GM23248 (cell line): ENCODE results near the gene GPR39. TPM values are rescaled to one million over a fixed set of nuclear protein-coding genes. Genes with fewer than 3 reads are reported as not detected.

Experiments
- DNase-seq: peaks from one replicate; pipeline ENCODE4 v3.0.0-alpha.2; 2015
- H2AFZ ChIP-seq: fragments of 200-600 bp; sonication (generic); 2 replicates; pipeline ENCODE4 v1.6.1; 2016; ENCODE audit warnings: antibody characterized with exemption
- H3F3A ChIP-seq: fragments of 200-600 bp; sonication (generic); 2 replicates; pipeline ENCODE4 v1.6.1; 2016; ENCODE audit warnings: mild to moderate bottlenecking, antibody characterized with exemption, mixed run types; ENCODE audit not compliant: insufficient read depth
- H3K27ac ChIP-seq: fragments of 200-600 bp; sonication (generic); 2 replicates; pipeline ENCODE4 v1.5.1; 2016; ENCODE audit warnings: mild to moderate bottlenecking
- H3K27me3 ChIP-seq: fragments of 200-600 bp; sonication (generic); replicated peaks from 2 replicates; pipeline ENCODE4 v1.6.1; 2016; ENCODE audit warnings: mild to moderate bottlenecking; ENCODE audit not compliant: insufficient read depth
- H3K36me3 ChIP-seq: fragments of 200-600 bp; sonication (generic); 2 replicates; pipeline ENCODE4 v1.6.1; 2016; ENCODE audit warnings: low read depth, mild to moderate bottlenecking
- H3K4me1 ChIP-seq: fragments of 200-600 bp; sonication (generic); 2 replicates; pipeline ENCODE4 v1.6.1; 2016; ENCODE audit warnings: mild to moderate bottlenecking; ENCODE audit not compliant: insufficient read depth
- H3K4me2 ChIP-seq: fragments of 200-600 bp; sonication (generic); one replicate; pipeline ENCODE4 v1.6.1; 2016; ENCODE audit warnings: mild to moderate bottlenecking; ENCODE audit not compliant: unreplicated experiment
- H3K4me3 ChIP-seq: fragments of 200-600 bp; sonication (generic); 2 replicates; pipeline ENCODE4 v1.5.1; 2016; ENCODE audit warnings: mild to moderate bottlenecking
- H3K79me2 ChIP-seq: fragments of 200-600 bp; sonication (generic); 2 replicates; pipeline ENCODE4 v1.6.1; 2016; ENCODE audit warnings: mild to moderate bottlenecking; ENCODE audit not compliant: insufficient read depth
- H3K9ac ChIP-seq: fragments of 200-600 bp; sonication (generic); 2 replicates; pipeline ENCODE4 v1.6.1; 2016; ENCODE audit warnings: mild to moderate bottlenecking
- H3K9me2 ChIP-seq: fragments of 200-600 bp; sonication (generic); 2 replicates; pipeline ENCODE4 v1.6.1; 2016; ENCODE audit warnings: mixed run types, mild to moderate bottlenecking, moderate library complexity; ENCODE audit not compliant: insufficient read depth
- H3K9me3 ChIP-seq: fragments of 200-600 bp; sonication (generic); one replicate; pipeline ENCODE4 v1.6.1; 2017; ENCODE audit warnings: low read depth
- H4K20me1 ChIP-seq: fragments of 200-600 bp; sonication (generic); 2 replicates; pipeline ENCODE4 v1.6.0; 2016; ENCODE audit not compliant: insufficient read depth
- EZH2 ChIP-seq: fragments of 200-600 bp; sonication (generic); IDR thresholded peaks from 2 replicates; pipeline ENCODE4 v1.6.1; 2018; ENCODE audit warnings: antibody characterized with exemption, mild to moderate bottlenecking; ENCODE audit not compliant: insufficient read depth, poor library complexity, severe bottlenecking
- EZH2phosphoT487 ChIP-seq: fragments of 200-600 bp; sonication (generic); IDR thresholded peaks from 2 replicates; pipeline ENCODE4 v1.6.1; 2018; ENCODE audit warnings: antibody characterized with exemption, moderate library complexity, mild to moderate bottlenecking, low read depth; ENCODE audit not compliant: insufficient read depth
- WGBS, 2 experiments: methylation state at CpG; one replicate each; pipeline ENCODE4 v1.1.6; 2015 to 2017; ENCODE audit warnings: low lambda C conversion rate in 2 of 2, low coverage in 1 of 2; ENCODE audit errors: missing lambda C conversion rate in 2 of 2; 5-methylcytosine and 5-hydroxymethylcytosine counted together
- in situ Hi-C: fragments of 300-500 bp; cut with MboI; formaldehyde crosslinking; loops from 2 replicates; pipeline ENCODE4 v1.15.0; 2020
- polyA plus RNA-seq: library from polyadenylated mRNA; unstranded; fragments of >200 nt; fragmentation: Nextera tagmentation; extraction: Ambion mirVana; gene quantifications from 2 replicates; pipeline ENCODE4 v1.2.1, GENCODE V29; 2016
- total RNA-seq: library from RNA; depleted of rRNA; stranded (reverse); fragments of >200 nt; shearing (Covaris generic); gene quantifications from 2 replicates; pipeline ENCODE4 v1.2.3, GENCODE V29; 2014; rRNA removed

The GPR39 gene
- total RNA-seq, result 2.6 and 3.8 TPM in 2 replicates
- 1.5 and 1.6 TPM in 2 replicates for polyA plus RNA-seq

GRCh38 chr2:132416723-132417395 is at the start of gene GPR39:
TSS of gene GPR39 (plus strand) at chr2:132416805.
- Histone ChIP-seq H3K9me3 (no peaks in the 10 kb centered on the region), H3K4me3 (peak within 1 kb of the TSS; percentile 72), H3K27me3 (no peaks in the 10 kb centered on the region), H3K79me2 (no peaks in the 10 kb centered on the region), H3K36me3 (no peaks in the 10 kb centered on the region), H3K9me2 (no peaks in the 10 kb centered on the region), H3F3A (peaks cover 11% of the 10 kb centered on the region), H3K27ac (peak within 1 kb of the TSS; percentile 85), H2AFZ (peak within 1 kb of the TSS; percentile 80), H3K4me2 (peak within 1 kb of the TSS; percentile 83), H4K20me1 (no peaks in the 10 kb centered on the region), H3K4me1 (peaks cover 27% of the 10 kb centered on the region), H3K9ac (peak within 1 kb of the TSS; percentile 81)
- DNase-seq, result no peak
- 47 to 56% methylated on average over 23 of the region's 23 CpGs for WGBS, 2 experiments
- no peak for TF ChIP-seq EZH2
- no peak for TF ChIP-seq EZH2phosphoT487
- in situ Hi-C loops, result no loop called here

GRCh38 chr2:132368191-132368590 is 48.4 kb upstream of the GPR39 start:
- DNase-seq, result no peak
- no peaks in the 10 kb centered on the region for H3K36me3 ChIP-seq
- TF ChIP-seq EZH2phosphoT487, result no peak
- no peak for TF ChIP-seq EZH2
- WGBS, 2 experiments, result 5 to 24% methylated on average over 2 of the region's 2 CpGs
- in situ Hi-C loops, result loop anchor here (25.0 kb wide), 1 partner anchor 794 kb away; no protein-coding TSS in a partner anchor
- no peak overlapping the region for H3K4me2 ChIP-seq
- H3K79me2 ChIP-seq, result no peaks in the 10 kb centered on the region
- no peak overlapping the region for H3K4me3 ChIP-seq
- H3K27me3 ChIP-seq, result no peaks in the 10 kb centered on the region; the same call in 1 of the 2 replicates
- no peak overlapping the region for H2AFZ ChIP-seq
- no peak overlapping the region for H3K27ac ChIP-seq
- no peaks in the 10 kb centered on the region for H3K9me3 ChIP-seq
- no peak overlapping the region for H3K9ac ChIP-seq
- no peaks in the 10 kb centered on the region for H4K20me1 ChIP-seq
- no peaks in the 10 kb centered on the region for H3K9me2 ChIP-seq
- no peaks in the 10 kb centered on the region for H3K4me1 ChIP-seq
- H3F3A ChIP-seq, result no peaks in the 10 kb centered on the region

- H3K27ac ChIP-seq, result no peak overlapping the region
- H3K9ac ChIP-seq, result no peak overlapping the region
- no peak overlapping the region for H3K4me2 ChIP-seq
- H3K9me3 ChIP-seq, result no peaks in the 10 kb centered on the region
- in situ Hi-C loops, result loop anchor here (25.0 kb wide), 1 partner anchor 790 kb away; no protein-coding TSS in a partner anchor
- no peak for TF ChIP-seq EZH2
- no peak for TF ChIP-seq EZH2phosphoT487
- H3K27me3 ChIP-seq, result no peaks in the 10 kb centered on the region; the same call in 1 of the 2 replicates
- WGBS, 2 experiments, result 61 to 67% methylated on average over 3 of the region's 3 CpGs
- H3K36me3 ChIP-seq, result no peaks in the 10 kb centered on the region
- H3K9me2 ChIP-seq, result no peaks in the 10 kb centered on the region
- no peak for DNase-seq
- H4K20me1 ChIP-seq, result no peaks in the 10 kb centered on the region
- H3K79me2 ChIP-seq, result no peaks in the 10 kb centered on the region
- no peaks in the 10 kb centered on the region for H3K4me1 ChIP-seq
- H2AFZ ChIP-seq, result no peak overlapping the region
- 0 out of 2 replicates have a peak, but pooled peaks cover 5% of the 10 kb centered on the region for H3F3A ChIP-seq
- no peak overlapping the region for H3K4me3 ChIP-seq
Measured at GRCh38 chr2:132372276-132372675, 44.3 kb upstream of the GPR39 start.

GRCh38 chr2:132373391-132374135 is 43.0 kb upstream of the GPR39 start:
- Histone ChIP-seq H3K27me3 (no peaks in the 10 kb centered on the region; the same call in 1 of the 2 replicates), H3K4me2 (no peak overlapping the region), H3K9ac (no peak overlapping the region), H3K79me2 (no peaks in the 10 kb centered on the region), H3K4me1 (no peaks in the 10 kb centered on the region), H3F3A (0 out of 2 replicates have a peak, but pooled peaks cover 5% of the 10 kb centered on the region), H3K4me3 (no peak overlapping the region), H4K20me1 (no peaks in the 10 kb centered on the region), H3K9me3 (no peaks in the 10 kb centered on the region), H3K27ac (no peak overlapping the region), H3K36me3 (no peaks in the 10 kb centered on the region), H3K9me2 (no peaks in the 10 kb centered on the region), H2AFZ (no peak overlapping the region)
- in situ Hi-C loops, result loop anchor here (25.0 kb wide), 1 partner anchor 789 kb away; no protein-coding TSS in a partner anchor
- WGBS, 2 experiments, result 40 to 41% methylated on average over 5 of the region's 5 CpGs
- TF ChIP-seq EZH2phosphoT487 (no peak), EZH2 (no peak)
- no peak for DNase-seq
